HCT116 (cell line): Measurements from ENCODE around the gene HIP1. TPM values are rescaled to one million over a fixed set of nuclear protein-coding genes. Genes with fewer than 3 reads are reported as not detected.

Experiments
- ATAC-seq: fragments of 200-7000 bp; cut with Tn5 transposase; 2 replicates; pipeline ENCODE4 v1.9.1; 2020; ENCODE audit warnings: mild to moderate bottlenecking, moderate library complexity
- BruUV-seq: library from RNA; stranded (reverse); fragments of 400-500 nt; replicated peaks from 2 replicates; lab custom pipeline; 2021; lab: Mats Ljungman, UMichigan
- CTCF ChIA-PET: fragments of 300-600 bp; sonication (Branson Sonifier 250); formaldehyde crosslinking; loops from one replicate; lab custom pipeline; 2021; ENCODE audit warnings: antibody characterized with exemption; lab: Charles Lee
- POLR2A ChIA-PET: fragments of 300-600, 350-600 bp; sonication (Branson Sonifier 250); formaldehyde crosslinking; loops from one replicate; lab custom pipeline; 2021; ENCODE audit warnings: antibody characterized with exemption; lab: Charles Lee
- RAD21 ChIA-PET, 2 experiments: fragments of 300-600 bp; sonication (Branson Sonifier 250); formaldehyde crosslinking; loops; one replicate each; lab custom pipeline; 2023; ENCODE audit warnings: low total read pairs in 2 of 2; ENCODE audit not compliant: uncharacterized antibody in 2 of 2, unreplicated experiment in 2 of 2, low non-redundant PET in 1 of 2; lab: Charles Lee
- DNase-seq: peaks from one replicate; pipeline ENCODE4 v3.0.0-alpha.2; 2010; ENCODE audit warnings: low read depth, low spot score
- H2AFZ ChIP-seq: fragments of 200-600 bp; shearing (Covaris generic), sonication (generic); 2 replicates; pipeline ENCODE4 v1.6.1; 2017; ENCODE audit warnings: low read depth, mixed run types, mixed read lengths, antibody characterized with exemption, low read length; ENCODE audit not compliant: poor library complexity, severe bottlenecking
- H3K27ac ChIP-seq: 2 replicates; pipeline ENCODE4 v1.5.1; 2012; ENCODE audit warnings: low read depth, low read length
- H3K27me3 ChIP-seq: fragments of 200-600 bp; sonication (generic); 2 replicates; pipeline ENCODE4 v1.6.1; 2016; ENCODE audit warnings: mixed run types, low read length, mixed read lengths; ENCODE audit not compliant: insufficient read depth
- H3K36me3 ChIP-seq, 2 experiments: fragments of 200-500 bp in 1 of 2; fragments of 200-600 bp in 1 of 2; sonication (Bioruptor generic) in 1 of 2; sonication (generic) in 1 of 2; 2 replicates each; pipeline versions ENCODE4 v1.5.1 to v1.6.1; 2014 to 2016; ENCODE audit warnings: low read length in 2 of 2, inconsistent platforms in 1 of 2, mixed read lengths in 1 of 2, mixed run types in 1 of 2; ENCODE audit not compliant: insufficient read depth in 2 of 2, control insufficient read depth in 1 of 2
- H3K4me1 ChIP-seq, 2 experiments: fragments of 200-600 bp in 1 of 2; sonication (generic) in 1 of 2; 2 replicates each; pipeline versions ENCODE4 v1.5.1 to v1.6.1; 2012 to 2017; ENCODE audit warnings: low read length in 2 of 2, inconsistent platforms in 1 of 2, mild to moderate bottlenecking in 1 of 2, mixed read lengths in 1 of 2, mixed run types in 1 of 2, moderate library complexity in 1 of 2; ENCODE audit not compliant: insufficient read depth in 2 of 2, control insufficient read depth in 1 of 2
- H3K4me2 ChIP-seq: fragments of 200-600 bp; sonication (generic); 2 replicates; pipeline ENCODE4 v1.6.1; 2017; ENCODE audit warnings: mixed run types, low read length, mixed read lengths
- H3K4me3 ChIP-seq, 2 experiments: fragments of 200-600 bp in 1 of 2; sonication (generic) in 1 of 2; replicated peaks in 1 of 2; 2 replicates each; pipeline ENCODE4 v1.5.1; 2011 to 2016; ENCODE audit warnings: low read length in 2 of 2, control low read depth in 1 of 2, low read depth in 1 of 2, mild to moderate bottlenecking in 1 of 2, mixed read lengths in 1 of 2, mixed run types in 1 of 2
- H3K79me2 ChIP-seq: fragments of 200-600 bp; sonication (generic); 2 replicates; pipeline ENCODE4 v1.6.1; 2017; ENCODE audit warnings: mild to moderate bottlenecking, mixed run types, low read length, moderate library complexity, mixed read lengths; ENCODE audit not compliant: insufficient read depth
- H3K9ac ChIP-seq: fragments of 200-600 bp; sonication (generic); 2 replicates; pipeline ENCODE4 v1.6.1; 2016; ENCODE audit warnings: low read length, mixed read lengths
- H3K9me2 ChIP-seq: fragments of 200-600 bp; sonication (generic), shearing (Covaris generic); 2 replicates; pipeline ENCODE4 v1.6.1; 2017; ENCODE audit warnings: mixed run types, mild to moderate bottlenecking, moderate library complexity; ENCODE audit not compliant: insufficient read depth
- H3K9me3 ChIP-seq, 2 experiments: fragments of 200-500 bp in 1 of 2; fragments of 200-600 bp in 1 of 2; sonication (Bioruptor generic) in 1 of 2; sonication (generic) in 1 of 2; 2 replicates each; pipeline ENCODE4 v1.6.1; 2014 to 2017; ENCODE audit warnings: low read length in 2 of 2, mixed read lengths in 2 of 2, inconsistent platforms in 1 of 2, low read depth in 1 of 2, mild to moderate bottlenecking in 1 of 2, mixed run types in 1 of 2, moderate library complexity in 1 of 2; ENCODE audit not compliant: control insufficient read depth in 1 of 2, insufficient read depth in 1 of 2
- H4K20me1 ChIP-seq: fragments of 200-600 bp; sonication (generic), shearing (Covaris generic); 2 replicates; pipeline ENCODE4 v1.6.1; 2017; ENCODE audit warnings: mixed run types, mild to moderate bottlenecking, moderate library complexity; ENCODE audit not compliant: insufficient read depth
- CBX3 ChIP-seq: IDR thresholded peaks from 2 replicates; pipeline ENCODE4 v1.6.1; 2012; ENCODE audit warnings: low read depth
- CEBPB ChIP-seq: IDR thresholded peaks from 2 replicates; pipeline ENCODE4 v1.6.1; 2012; ENCODE audit warnings: low read depth
- EGR1 ChIP-seq: IDR thresholded peaks from 2 replicates; pipeline ENCODE4 v1.6.1; 2012; ENCODE audit warnings: low read depth
- EZH2 ChIP-seq: fragments of 200-600 bp; sonication (generic); IDR thresholded peaks from 2 replicates; pipeline ENCODE4 v1.6.1; 2017; ENCODE audit warnings: antibody characterized with exemption, mixed run types
- FOSL1 ChIP-seq: IDR thresholded peaks from 2 replicates; pipeline ENCODE4 v1.6.1; 2012; ENCODE audit warnings: low read depth
- JUND ChIP-seq: IDR thresholded peaks from 2 replicates; pipeline ENCODE4 v1.6.1; 2012
- MAX ChIP-seq: IDR thresholded peaks from 2 replicates; pipeline ENCODE4 v1.6.1; 2012
- RAD21 ChIP-seq: IDR thresholded peaks from 2 replicates; pipeline ENCODE4 v1.6.1; 2012; ENCODE audit warnings: low read depth, mild to moderate bottlenecking
- SIN3A ChIP-seq: IDR thresholded peaks from 2 replicates; pipeline ENCODE4 v1.6.1; 2012; ENCODE audit warnings: low read depth
- SRF ChIP-seq: IDR thresholded peaks from 2 replicates; pipeline ENCODE4 v1.6.1; 2012; ENCODE audit warnings: low read depth
- ZFX ChIP-seq: fragments of 450-650 bp; IDR thresholded peaks from 2 replicates; pipeline ENCODE4 v1.6.1; 2017
- intact Hi-C: fragments of 100-400 bp; cut with micrococcal nuclease; formaldehyde crosslinking; loops from 2 replicates; pipeline ENCODE4 v1.10.0; 2022
- total RNA-seq: library from RNA; stranded (reverse); gene quantifications from one replicate; pipeline ENCODE4 v1.2.1, GENCODE V29; 2021; ENCODE audit not compliant: unreplicated experiment
- TF ChIP-seq, protein P1 (sequence below): IDR thresholded peaks from 2 replicates; pipeline ENCODE4 v1.6.1; 2012
- TF ChIP-seq, protein P2 (sequence below): IDR thresholded peaks from 2 replicates; pipeline ENCODE4 v1.6.1; 2012; ENCODE audit warnings: low read depth

Gene HIP1
- total RNA-seq, 1 experiment from 2014 or later: 22.1 TPM

DNA sequence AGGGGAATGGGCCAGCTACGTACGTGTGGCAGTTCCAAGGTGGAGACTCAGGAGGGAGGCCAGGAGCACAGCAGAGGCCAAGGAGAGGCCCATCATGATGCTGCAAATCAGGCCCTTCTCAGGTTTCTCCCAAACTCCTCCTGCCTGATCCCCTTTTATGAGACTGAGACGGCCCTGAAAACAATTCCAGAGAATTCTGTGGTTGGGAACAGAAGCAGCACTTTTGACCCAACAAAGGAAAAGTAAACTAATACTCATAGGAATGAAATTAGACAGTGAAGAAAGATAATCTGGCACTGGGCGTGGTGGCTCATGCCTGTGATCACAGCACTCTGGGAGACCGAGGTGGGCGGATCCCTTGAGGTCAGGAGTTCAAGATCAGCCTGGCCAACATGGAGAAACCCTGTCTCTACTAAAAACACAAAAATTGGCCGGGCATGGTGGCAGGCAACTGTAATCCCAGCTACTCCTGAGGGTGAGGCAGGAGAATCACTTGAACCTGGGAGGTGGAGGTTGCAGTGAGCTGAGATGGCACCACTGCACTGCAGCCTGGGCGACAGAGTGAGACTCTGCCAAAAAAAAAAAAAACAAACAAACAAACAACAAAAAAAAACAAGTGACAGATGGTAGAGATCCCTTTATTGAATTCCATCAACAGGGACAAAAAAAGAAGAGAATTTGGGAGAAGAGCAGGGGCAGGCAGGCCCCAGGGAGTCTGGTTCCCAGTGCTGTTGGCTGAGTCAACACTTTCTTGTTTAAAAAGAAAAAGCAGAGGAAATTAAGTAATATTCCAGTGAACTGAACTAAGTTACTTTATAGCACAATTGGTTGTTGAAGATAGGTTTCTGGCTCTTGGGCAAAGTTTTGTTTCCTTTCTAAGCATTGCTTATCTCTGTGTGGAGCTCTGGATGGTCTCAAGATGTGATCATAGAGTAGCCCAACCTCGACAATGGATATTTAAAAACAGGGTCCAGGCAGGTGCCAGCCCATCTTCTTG, 33.6 kb upstream of the HIP1 start, which contains the start of gene CCL26:
Gene CCL26, minus strand, starts transcription at position 131 of the 997 bp plus-strand sequence. Its CDS starts 35 bp downstream, at position 96.
- no peaks in the 10 kb centered on the region for H3K9me3 ChIP-seq
- ChIA-PET POLR2A (no interaction called here), RAD21 (no interaction called here), CTCF (interaction anchor here (1.5 kb wide), 1 partner anchor 10 kb away, joined by 8 read pairs; no protein-coding TSS in a partner anchor)
- no peaks in the 10 kb centered on the region for H3K36me3 ChIP-seq
- H3K4me3 ChIP-seq: no peak within 1 kb of the TSS
- ATAC-seq: peak; percentile 68
- H4K20me1 ChIP-seq: no peaks in the 10 kb centered on the region
- no peaks in the 10 kb centered on the region for H3K9me2 ChIP-seq
- H3K4me1 ChIP-seq: peaks cover 6 to 20% of the 10 kb centered on the region in 2 experiments; a peak in 3 of 4 replicates
- BruUV-seq: no TSS peak
- H3K27ac ChIP-seq: no peak within 1 kb of the TSS
- no peak for DNase-seq
- H2AFZ ChIP-seq: peak within 1 kb of the TSS; percentile 90
- TF ChIP-seq, protein P1, sequence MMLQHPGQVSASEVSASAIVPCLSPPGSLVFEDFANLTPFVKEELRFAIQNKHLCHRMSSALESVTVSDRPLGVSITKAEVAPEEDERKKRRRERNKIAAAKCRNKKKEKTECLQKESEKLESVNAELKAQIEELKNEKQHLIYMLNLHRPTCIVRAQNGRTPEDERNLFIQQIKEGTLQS: no peak
- no peak for TF ChIP-seq SRF
- no peak for TF ChIP-seq JUND
- TF ChIP-seq ZFX: no peak
- no peak for TF ChIP-seq CBX3
- no peak for TF ChIP-seq SIN3A
- no peak for TF ChIP-seq RAD21
- no peak for TF ChIP-seq FOSL1
- TF ChIP-seq, protein P2, sequence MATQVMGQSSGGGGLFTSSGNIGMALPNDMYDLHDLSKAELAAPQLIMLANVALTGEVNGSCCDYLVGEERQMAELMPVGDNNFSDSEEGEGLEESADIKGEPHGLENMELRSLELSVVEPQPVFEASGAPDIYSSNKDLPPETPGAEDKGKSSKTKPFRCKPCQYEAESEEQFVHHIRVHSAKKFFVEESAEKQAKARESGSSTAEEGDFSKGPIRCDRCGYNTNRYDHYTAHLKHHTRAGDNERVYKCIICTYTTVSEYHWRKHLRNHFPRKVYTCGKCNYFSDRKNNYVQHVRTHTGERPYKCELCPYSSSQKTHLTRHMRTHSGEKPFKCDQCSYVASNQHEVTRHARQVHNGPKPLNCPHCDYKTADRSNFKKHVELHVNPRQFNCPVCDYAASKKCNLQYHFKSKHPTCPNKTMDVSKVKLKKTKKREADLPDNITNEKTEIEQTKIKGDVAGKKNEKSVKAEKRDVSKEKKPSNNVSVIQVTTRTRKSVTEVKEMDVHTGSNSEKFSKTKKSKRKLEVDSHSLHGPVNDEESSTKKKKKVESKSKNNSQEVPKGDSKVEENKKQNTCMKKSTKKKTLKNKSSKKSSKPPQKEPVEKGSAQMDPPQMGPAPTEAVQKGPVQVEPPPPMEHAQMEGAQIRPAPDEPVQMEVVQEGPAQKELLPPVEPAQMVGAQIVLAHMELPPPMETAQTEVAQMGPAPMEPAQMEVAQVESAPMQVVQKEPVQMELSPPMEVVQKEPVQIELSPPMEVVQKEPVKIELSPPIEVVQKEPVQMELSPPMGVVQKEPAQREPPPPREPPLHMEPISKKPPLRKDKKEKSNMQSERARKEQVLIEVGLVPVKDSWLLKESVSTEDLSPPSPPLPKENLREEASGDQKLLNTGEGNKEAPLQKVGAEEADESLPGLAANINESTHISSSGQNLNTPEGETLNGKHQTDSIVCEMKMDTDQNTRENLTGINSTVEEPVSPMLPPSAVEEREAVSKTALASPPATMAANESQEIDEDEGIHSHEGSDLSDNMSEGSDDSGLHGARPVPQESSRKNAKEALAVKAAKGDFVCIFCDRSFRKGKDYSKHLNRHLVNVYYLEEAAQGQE: no peak
- TF ChIP-seq MAX: no peak
- no peak for TF ChIP-seq EGR1
- no peak for TF ChIP-seq EZH2
- no peak for TF ChIP-seq CEBPB
- intact Hi-C loops: no loop called here
- H3K9ac ChIP-seq: no peak within 1 kb of the TSS
- peak within 1 kb of the TSS; percentile 61 for H3K4me2 ChIP-seq
- H3K27me3 ChIP-seq: no peaks in the 10 kb centered on the region
- H3K79me2 ChIP-seq: no peaks in the 10 kb centered on the region
